SK-N-SH treated with all-trans-retinoic acid at 6 μM for 48 hours (cell line): ENCODE results near the gene GZMM.

Source experiments
- ATAC-seq: fragments of 200-7000 bp; cut with Tn5 transposase; 3 replicates; pipeline ENCODE4 v1.9.1; 2020; ENCODE audit warnings: mild to moderate bottlenecking, moderate library complexity
- ARNTL ChIP-seq: fragments of 450-650 bp; formaldehyde crosslinking; IDR thresholded peaks from 2 replicates; pipeline ENCODE4 v1.5.0; 2020; ENCODE audit warnings: low read depth, mild to moderate bottlenecking, moderate library complexity, borderline replicate concordance
- BACH2 ChIP-seq: fragments of 250-450 bp; sonication (Bioruptor Pico); IDR thresholded peaks from 2 replicates; pipeline ENCODE4 v1.9.0; 2021; ENCODE audit warnings: mild to moderate bottlenecking, borderline replicate concordance
- CSDC2 ChIP-seq: fragments of 250-450 bp; sonication (Bioruptor Pico); IDR thresholded peaks from 2 replicates; pipeline ENCODE4 v1.5.0; 2020; ENCODE audit warnings: mild to moderate bottlenecking, moderate library complexity
- CSRNP3 ChIP-seq: fragments of 250-450 bp; sonication (Bioruptor Pico); IDR thresholded peaks from 2 replicates; pipeline ENCODE4 v1.5.1; 2021; ENCODE audit warnings: mild to moderate bottlenecking, moderate library complexity
- ESRRG ChIP-seq: fragments of 250-450 bp; sonication (Bioruptor Pico); IDR thresholded peaks from 2 replicates; pipeline ENCODE4 v1.6.1; 2021; ENCODE audit warnings: mild to moderate bottlenecking
- GLIS3 ChIP-seq: fragments of 250-450 bp; sonication (Bioruptor Pico); IDR thresholded peaks from 2 replicates; pipeline ENCODE4 v1.5.0; 2020; ENCODE audit warnings: mild to moderate bottlenecking, moderate library complexity
- ISL1 ChIP-seq: fragments of 250-450 bp; sonication (Bioruptor Pico); IDR thresholded peaks from 2 replicates; pipeline ENCODE4 v2.1.2; 2022; ENCODE audit warnings: mild to moderate bottlenecking, moderate library complexity
- OSR1 ChIP-seq: fragments of 250-450 bp; sonication (Bioruptor Pico); IDR thresholded peaks from 2 replicates; pipeline ENCODE4 v1.8.0; 2022; ENCODE audit warnings: moderate library complexity, mild to moderate bottlenecking, inconsistent platforms
- RARB ChIP-seq: fragments of 250-450 bp; sonication (Bioruptor Pico); IDR thresholded peaks from 2 replicates; pipeline ENCODE4 v1.8.0; 2021; ENCODE audit warnings: mild to moderate bottlenecking, moderate library complexity
- SNAI2 ChIP-seq: fragments of 250-450 bp; sonication (Bioruptor Pico); IDR thresholded peaks from 2 replicates; pipeline ENCODE4 v1.5.0; 2020; ENCODE audit warnings: mild to moderate bottlenecking, moderate library complexity
- TCF4 ChIP-seq: fragments of 250-450 bp; sonication (Bioruptor Pico); IDR thresholded peaks from 2 replicates; pipeline ENCODE4 v1.8.0; 2021; ENCODE audit warnings: mild to moderate bottlenecking, moderate library complexity, borderline replicate concordance
- TOX ChIP-seq: fragments of 250-450 bp; sonication (Bioruptor Pico); IDR thresholded peaks from 2 replicates; pipeline ENCODE4 v1.8.0; 2021; ENCODE audit warnings: mild to moderate bottlenecking, moderate library complexity, borderline replicate concordance
- ZC3H10 ChIP-seq: fragments of 250-450 bp; sonication (Bioruptor Pico); IDR thresholded peaks from 2 replicates; pipeline ENCODE4 v1.5.1; 2021; ENCODE audit warnings: mild to moderate bottlenecking, moderate library complexity
- ZFP3 ChIP-seq: fragments of 250-450 bp; sonication (Bioruptor Pico); IDR thresholded peaks from 2 replicates; pipeline ENCODE4 v1.5.0; 2020; ENCODE audit warnings: mild to moderate bottlenecking, moderate library complexity
- ZFP30 ChIP-seq: fragments of 450-650 bp; formaldehyde crosslinking; IDR thresholded peaks from 2 replicates; pipeline ENCODE4 v1.5.0; 2022; ENCODE audit warnings: mild to moderate bottlenecking, moderate library complexity
- ZNF565 ChIP-seq: fragments of 450-650 bp; formaldehyde crosslinking; conservative IDR thresholded peaks from 2 replicates; pipeline ENCODE4 v1.5.0; 2020; ENCODE audit warnings: low read depth, mild to moderate bottlenecking, moderate library complexity
- ZNF8 ChIP-seq: fragments of 450-650 bp; formaldehyde crosslinking; IDR thresholded peaks from 2 replicates; pipeline ENCODE4 v1.5.0; 2020; ENCODE audit warnings: mild to moderate bottlenecking, moderate library complexity
- TF ChIP-seq, protein P1 (sequence below): fragments of 250-450 bp; sonication (Bioruptor Pico); IDR thresholded peaks from 2 replicates; pipeline ENCODE4 v1.8.0; 2021; ENCODE audit warnings: low read depth, mild to moderate bottlenecking, moderate library complexity, borderline replicate concordance
- TF ChIP-seq, protein P2 (sequence below): fragments of 250-450 bp; sonication (Bioruptor Pico); IDR thresholded peaks from 2 replicates; pipeline ENCODE4 v1.8.0; 2020; ENCODE audit warnings: mild to moderate bottlenecking, moderate library complexity, borderline replicate concordance
- TF ChIP-seq, protein P3 (sequence below): fragments of 250-450 bp; sonication (Bioruptor Pico); IDR thresholded peaks from 2 replicates; pipeline ENCODE4 v1.5.1; 2020; ENCODE audit warnings: low read depth, mild to moderate bottlenecking, moderate library complexity

Gene GZMM

DNA sequence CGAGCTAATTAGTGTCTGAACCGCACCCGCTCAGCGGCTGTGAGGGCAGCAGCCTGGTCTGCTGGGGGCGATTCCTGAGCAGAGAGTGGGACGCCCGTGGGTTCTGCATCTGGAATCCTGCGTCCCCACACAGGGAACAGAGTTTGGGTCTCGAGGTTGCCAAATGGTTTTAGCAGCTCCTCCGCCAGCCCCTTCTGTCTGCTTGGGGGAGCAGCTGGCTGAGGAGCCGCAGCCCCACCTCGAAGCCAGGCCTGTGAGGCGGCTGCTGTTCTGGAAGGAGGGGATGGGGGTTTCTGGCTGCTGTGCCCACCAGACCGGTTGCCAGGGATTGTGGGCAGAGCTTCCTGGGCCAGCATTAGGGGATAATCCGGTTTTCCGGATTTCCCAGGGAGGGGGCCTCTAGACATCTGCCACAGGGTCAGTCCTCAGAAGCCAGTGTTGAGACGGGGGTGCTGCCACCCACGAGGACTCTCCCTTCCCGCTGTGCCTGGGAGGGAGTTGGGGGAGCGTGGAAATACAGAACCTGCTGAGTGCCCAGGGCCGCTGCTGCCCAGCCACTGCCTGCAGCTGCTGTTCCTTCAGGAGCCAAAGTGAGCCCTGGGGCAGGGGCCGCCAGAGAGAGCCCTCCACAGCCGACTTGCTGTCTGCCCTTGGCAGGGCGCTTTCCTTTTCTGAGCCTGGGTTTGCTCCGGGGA, 10.3 kb upstream of the GZMM start:
- ATAC-seq, result no peak

GRCh38 chr19:534088-534487, 9.8 kb upstream of the GZMM start:
- no peak for TF ChIP-seq GLIS3
- no peak for TF ChIP-seq ZFP30 (CRISPR knock-in tag)
- no peak for TF ChIP-seq CSDC2 (CRISPR knock-in tag)
- TF ChIP-seq TCF4, result no peak
- no peak for TF ChIP-seq ISL1 (CRISPR knock-in tag)
- TF ChIP-seq ZFP3 (CRISPR knock-in tag), result no peak
- TF ChIP-seq ZC3H10 (CRISPR knock-in tag), result no peak
- no peak for TF ChIP-seq SNAI2 (CRISPR knock-in tag)
- TF ChIP-seq, protein P1, sequence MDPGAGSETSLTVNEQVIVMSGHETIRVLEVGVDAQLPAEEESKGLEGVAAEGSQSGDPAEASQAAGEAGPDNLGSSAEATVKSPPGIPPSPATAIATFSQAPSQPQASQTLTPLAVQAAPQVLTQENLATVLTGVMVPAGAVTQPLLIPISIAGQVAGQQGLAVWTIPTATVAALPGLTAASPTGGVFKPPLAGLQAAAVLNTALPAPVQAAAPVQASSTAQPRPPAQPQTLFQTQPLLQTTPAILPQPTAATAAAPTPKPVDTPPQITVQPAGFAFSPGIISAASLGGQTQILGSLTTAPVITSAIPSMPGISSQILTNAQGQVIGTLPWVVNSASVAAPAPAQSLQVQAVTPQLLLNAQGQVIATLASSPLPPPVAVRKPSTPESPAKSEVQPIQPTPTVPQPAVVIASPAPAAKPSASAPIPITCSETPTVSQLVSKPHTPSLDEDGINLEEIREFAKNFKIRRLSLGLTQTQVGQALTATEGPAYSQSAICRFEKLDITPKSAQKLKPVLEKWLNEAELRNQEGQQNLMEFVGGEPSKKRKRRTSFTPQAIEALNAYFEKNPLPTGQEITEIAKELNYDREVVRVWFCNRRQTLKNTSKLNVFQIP, result no peak
- TF ChIP-seq CSRNP3 (CRISPR knock-in tag), result no peak
- no peak for TF ChIP-seq ZNF8 (CRISPR knock-in tag)
- ATAC-seq, result no peak

More for the DNA sequence above, 10.3 kb upstream of the GZMM start:
- TF ChIP-seq CSDC2 (CRISPR knock-in tag) (no peak), TOX (CRISPR knock-in tag) (no peak), GLIS3 (no peak)
- TF ChIP-seq, protein P2, sequence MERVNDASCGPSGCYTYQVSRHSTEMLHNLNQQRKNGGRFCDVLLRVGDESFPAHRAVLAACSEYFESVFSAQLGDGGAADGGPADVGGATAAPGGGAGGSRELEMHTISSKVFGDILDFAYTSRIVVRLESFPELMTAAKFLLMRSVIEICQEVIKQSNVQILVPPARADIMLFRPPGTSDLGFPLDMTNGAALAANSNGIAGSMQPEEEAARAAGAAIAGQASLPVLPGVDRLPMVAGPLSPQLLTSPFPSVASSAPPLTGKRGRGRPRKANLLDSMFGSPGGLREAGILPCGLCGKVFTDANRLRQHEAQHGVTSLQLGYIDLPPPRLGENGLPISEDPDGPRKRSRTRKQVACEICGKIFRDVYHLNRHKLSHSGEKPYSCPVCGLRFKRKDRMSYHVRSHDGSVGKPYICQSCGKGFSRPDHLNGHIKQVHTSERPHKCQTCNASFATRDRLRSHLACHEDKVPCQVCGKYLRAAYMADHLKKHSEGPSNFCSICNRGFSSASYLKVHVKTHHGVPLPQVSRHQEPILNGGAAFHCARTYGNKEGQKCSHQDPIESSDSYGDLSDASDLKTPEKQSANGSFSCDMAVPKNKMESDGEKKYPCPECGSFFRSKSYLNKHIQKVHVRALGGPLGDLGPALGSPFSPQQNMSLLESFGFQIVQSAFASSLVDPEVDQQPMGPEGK (CRISPR knock-in tag), result no peak

- TF ChIP-seq RARB (CRISPR knock-in tag), result no peak
- TF ChIP-seq SNAI2 (CRISPR knock-in tag), result no peak
- TF ChIP-seq ISL1 (CRISPR knock-in tag), result no peak
- TF ChIP-seq TCF4, result no peak
- no peak for TF ChIP-seq ZNF565 (CRISPR knock-in tag)
- no peak for TF ChIP-seq ZNF8 (CRISPR knock-in tag)
- TF ChIP-seq TOX (CRISPR knock-in tag), result no peak
- no peak for TF ChIP-seq BACH2 (CRISPR knock-in tag)
- TF ChIP-seq CSDC2 (CRISPR knock-in tag), result no peak
- no peak for ATAC-seq
Observed at GRCh38 chr19:535017-535835, 8.6 kb upstream of the GZMM start.

DNA sequence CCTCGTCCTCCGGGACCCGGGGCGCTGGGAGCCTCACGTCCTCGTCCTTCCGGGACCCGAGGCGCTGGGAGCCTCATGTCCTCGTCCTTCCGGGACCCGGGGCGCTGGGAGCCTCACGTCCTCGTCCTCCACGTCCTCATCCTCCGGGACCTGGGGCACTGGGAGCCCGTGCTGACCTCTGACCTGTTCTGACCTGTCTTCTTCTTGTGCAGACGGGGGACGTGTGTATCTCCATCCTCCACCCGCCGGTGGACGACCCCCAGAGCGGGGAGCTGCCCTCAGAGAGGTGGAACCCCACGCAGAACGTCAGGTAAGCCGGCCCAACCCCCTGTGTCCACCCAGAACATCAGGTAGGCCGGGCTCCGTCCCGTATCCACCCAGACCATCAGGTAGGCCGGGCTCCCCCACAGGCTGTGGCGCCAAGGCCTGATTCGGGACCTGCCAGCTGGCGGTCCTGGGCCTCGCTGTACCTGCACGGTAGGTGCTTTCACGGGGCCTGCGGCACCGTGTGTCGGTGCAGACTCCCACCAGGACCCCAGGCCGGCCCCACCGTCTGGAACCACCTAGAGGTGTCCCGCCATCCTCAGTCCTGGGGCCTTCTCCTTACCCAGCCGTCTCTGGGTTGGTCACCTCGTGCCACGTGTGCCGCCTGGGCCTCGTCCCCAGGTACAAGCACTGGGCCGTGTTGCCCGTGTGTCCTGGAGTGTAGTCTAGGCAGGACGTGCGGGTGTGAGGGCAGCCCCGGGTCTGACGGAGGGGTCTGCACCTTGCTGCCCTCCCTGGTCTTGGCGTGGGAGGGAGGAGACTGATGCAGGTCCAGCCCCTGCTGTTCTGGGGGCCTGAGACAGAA, 7.6 kb upstream of the GZMM start:
- no peak for ATAC-seq

More for the DNA sequence above, 7.6 kb upstream of the GZMM start:
- TF ChIP-seq, protein P3, sequence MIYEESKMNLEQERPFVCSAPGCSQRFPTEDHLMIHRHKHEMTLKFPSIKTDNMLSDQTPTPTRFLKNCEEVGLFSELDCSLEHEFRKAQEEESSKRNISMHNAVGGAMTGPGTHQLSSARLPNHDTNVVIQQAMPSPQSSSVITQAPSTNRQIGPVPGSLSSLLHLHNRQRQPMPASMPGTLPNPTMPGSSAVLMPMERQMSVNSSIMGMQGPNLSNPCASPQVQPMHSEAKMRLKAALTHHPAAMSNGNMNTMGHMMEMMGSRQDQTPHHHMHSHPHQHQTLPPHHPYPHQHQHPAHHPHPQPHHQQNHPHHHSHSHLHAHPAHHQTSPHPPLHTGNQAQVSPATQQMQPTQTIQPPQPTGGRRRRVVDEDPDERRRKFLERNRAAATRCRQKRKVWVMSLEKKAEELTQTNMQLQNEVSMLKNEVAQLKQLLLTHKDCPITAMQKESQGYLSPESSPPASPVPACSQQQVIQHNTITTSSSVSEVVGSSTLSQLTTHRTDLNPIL (CRISPR knock-in tag), result no peak
- no peak for TF ChIP-seq ARNTL (CRISPR knock-in tag)
- TF ChIP-seq GLIS3, result no peak
- no peak for TF ChIP-seq ZC3H10 (CRISPR knock-in tag)
- TF ChIP-seq OSR1 (CRISPR knock-in tag), result no peak
- TF ChIP-seq TOX (CRISPR knock-in tag), result no peak
- no peak for TF ChIP-seq CSRNP3 (CRISPR knock-in tag)
- TF ChIP-seq, protein P2 (CRISPR knock-in tag), result no peak
- no peak for TF ChIP-seq ESRRG (CRISPR knock-in tag)
- TF ChIP-seq ZFP3 (CRISPR knock-in tag), result no peak
- TF ChIP-seq ZNF565 (CRISPR knock-in tag), result no peak
